ENCODE data around the gene KPNA2. TPM values are rescaled to one million over a fixed set of nuclear protein-coding genes. Genes with fewer than 3 reads are reported as not detected.
A peak's percentile ranks its signal among the peaks of the same experiment; 100 is the strongest.
"Not testable (repeated sequence)": the region's sequence is repeated elsewhere in the genome, so short reads cannot be mapped to it uniquely, and the experiment has no call there.

The KPNA2 gene
- total and polyA plus RNA-seq, 7 donors = 7.4 to 63.6 (median 16.1) TPM

GRCh38 chr17:68011199-68011665 lies 24.3 kb upstream of the KPNA2 start:
- TF ChIP-seq POLR2A (IDR thresholded peaks at IDR 0.05) = no peak
- TF ChIP-seq EP300 (IDR thresholded peaks at IDR 0.05) = no peak
- no peak for TF ChIP-seq POLR2AphosphoS5 (IDR thresholded peaks at IDR 0.05)
- TF ChIP-seq CTCF (IDR thresholded peaks at IDR 0.05) = peak; percentile 43 to 67 (median 47)
- no peak for DNase-seq
- Histone ChIP-seq H3K27me3 (no peaks in the 10 kb centered on the region), H3K4me1 (no peaks in the 10 kb centered on the region), H3K4me3 (no peak overlapping the region), H3K27ac (no peak overlapping the region), H3K9me3 (no peaks in the 10 kb centered on the region), H3K36me3 (no peaks in the 10 kb centered on the region)
- intact Hi-C loops (cut with DNase I) = no loop called here
- WGBS, 2 donors = 37 to 44% methylated on average over 20 of the region's 20 CpGs

GRCh38 chr17:68013385-68013784 lies 22.1 kb upstream of the KPNA2 start:
- no peak overlapping the region for H3K4me3 ChIP-seq
- no peaks in the 10 kb centered on the region for H3K9me3 ChIP-seq
- no peak for DNase-seq
- no peaks in the 10 kb centered on the region for H3K36me3 ChIP-seq
- no peak overlapping the region for H3K27ac ChIP-seq
- no peaks in the 10 kb centered on the region for H3K4me1 ChIP-seq
- intact Hi-C loops (cut with DNase I) = no loop called here
- no peak for TF ChIP-seq POLR2A (IDR thresholded peaks at IDR 0.05)
- no peak for TF ChIP-seq POLR2AphosphoS5 (IDR thresholded peaks at IDR 0.05)
- no peak for TF ChIP-seq EP300 (IDR thresholded peaks at IDR 0.05)
- no peak for TF ChIP-seq CTCF (IDR thresholded peaks at IDR 0.05)
- no peaks in the 10 kb centered on the region for H3K27me3 ChIP-seq

- no peaks in the 10 kb centered on the region for H3K36me3 ChIP-seq
- H3K4me1 ChIP-seq = no peaks in the 10 kb centered on the region
- 85 to 91% methylated on average over 11 of the region's 11 CpGs for WGBS, 2 donors
- TF ChIP-seq POLR2A (IDR thresholded peaks at IDR 0.05) = no peak
- TF ChIP-seq EP300 (IDR thresholded peaks at IDR 0.05) = no peak
- TF ChIP-seq CTCF (IDR thresholded peaks at IDR 0.05) = no peak
- no peak for TF ChIP-seq POLR2AphosphoS5 (IDR thresholded peaks at IDR 0.05)
- H3K27ac ChIP-seq = no peak overlapping the region
- H3K27me3 ChIP-seq = no peaks in the 10 kb centered on the region
- no peak for DNase-seq
- no peaks in the 10 kb centered on the region for H3K9me3 ChIP-seq
- intact Hi-C loops (cut with DNase I) = no loop called here
- H3K4me3 ChIP-seq = no peak overlapping the region
These were observed 20.3 kb upstream of the KPNA2 start for GRCh38 chr17:68015081-68015723.

- TF ChIP-seq CTCF (IDR thresholded peaks at IDR 0.05) (no peak), POLR2AphosphoS5 (IDR thresholded peaks at IDR 0.05) (no peak), POLR2A (IDR thresholded peaks at IDR 0.05) (no peak), EP300 (IDR thresholded peaks at IDR 0.05) (no peak)
- intact Hi-C loops (cut with DNase I) = no loop called here
- Histone ChIP-seq H3K4me3 (no peak overlapping the region), H3K27ac (no peak overlapping the region), H3K4me1 (peaks cover 0 to 6% (median 5%) of the 10 kb centered on the region in 4 donors), H3K36me3 (no peaks in the 10 kb centered on the region), H3K27me3 (no peaks in the 10 kb centered on the region), H3K9me3 (no peaks in the 10 kb centered on the region)
- no peak for DNase-seq
- 88 to 96% methylated on average over 2 of the region's 2 CpGs for WGBS, 2 donors
These were observed 18.7 kb upstream of the KPNA2 start for GRCh38 chr17:68016838-68017237.

GRCh38 chr17:68018493-68018892 lies 17.0 kb upstream of the KPNA2 start:
- 89 to 94% methylated on average over 21 of the region's 21 CpGs for WGBS, 2 donors
- H3K9me3 ChIP-seq; intact Hi-C loops (cut with DNase I); H3K36me3 ChIP-seq; H3K27ac ChIP-seq; H3K4me3 ChIP-seq; DNase-seq; H3K27me3 ChIP-seq; H3K4me1 ChIP-seq: not testable (repeated sequence)

Data from sigmoid colon (tissue), 7 donors.